GM21515 (cell line): ENCODE results near the gene MFSD1.

ENCODE experiments used
- ATAC-seq: cut with Tn5 transposase; IDR thresholded peaks from one replicate; pipeline ENCODE4 v1.9.1; 2021; ENCODE audit not compliant: unreplicated experiment

MFSD1 gene, protein sequence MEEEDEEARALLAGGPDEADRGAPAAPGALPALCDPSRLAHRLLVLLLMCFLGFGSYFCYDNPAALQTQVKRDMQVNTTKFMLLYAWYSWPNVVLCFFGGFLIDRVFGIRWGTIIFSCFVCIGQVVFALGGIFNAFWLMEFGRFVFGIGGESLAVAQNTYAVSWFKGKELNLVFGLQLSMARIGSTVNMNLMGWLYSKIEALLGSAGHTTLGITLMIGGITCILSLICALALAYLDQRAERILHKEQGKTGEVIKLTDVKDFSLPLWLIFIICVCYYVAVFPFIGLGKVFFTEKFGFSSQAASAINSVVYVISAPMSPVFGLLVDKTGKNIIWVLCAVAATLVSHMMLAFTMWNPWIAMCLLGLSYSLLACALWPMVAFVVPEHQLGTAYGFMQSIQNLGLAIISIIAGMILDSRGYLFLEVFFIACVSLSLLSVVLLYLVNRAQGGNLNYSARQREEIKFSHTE

DNA sequence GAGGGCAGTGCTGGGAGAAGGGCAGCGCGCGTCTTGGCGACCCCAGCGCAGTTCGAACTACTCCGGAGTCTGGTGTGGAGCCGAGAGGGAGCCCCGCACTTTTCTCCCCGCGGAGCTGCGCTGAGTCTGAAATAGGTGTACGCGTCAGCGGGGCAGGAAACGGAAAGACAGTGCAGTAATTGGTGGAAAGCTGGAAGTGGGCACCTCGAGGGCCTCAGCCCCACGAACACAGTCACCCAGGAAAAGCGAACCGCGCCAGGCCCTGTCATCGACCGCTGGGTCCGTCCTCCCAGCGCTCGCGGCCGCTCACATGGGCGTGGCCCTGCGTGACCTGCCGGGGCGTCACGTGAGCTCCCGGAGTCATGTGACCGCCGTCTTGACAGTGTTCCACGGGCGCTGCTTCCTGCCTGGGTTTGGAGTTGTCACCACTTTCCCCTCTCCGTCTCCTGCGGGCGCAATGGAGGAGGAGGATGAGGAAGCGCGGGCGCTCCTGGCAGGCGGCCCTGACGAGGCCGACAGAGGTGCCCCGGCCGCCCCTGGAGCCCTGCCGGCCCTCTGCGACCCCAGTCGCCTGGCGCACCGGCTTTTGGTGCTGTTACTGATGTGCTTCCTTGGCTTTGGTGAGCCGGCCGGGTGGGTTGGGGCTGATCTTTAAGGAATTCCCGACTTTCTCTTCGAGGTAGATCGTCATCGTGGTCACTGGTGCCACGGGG is at the start of gene MFSD1:
MFSD1 (plus strand) TSS at position 359 of the 713 bp plus-strand sequence; CDS start at position 458, 99 bp downstream.
- peak; percentile 98 for ATAC-seq

DNA sequence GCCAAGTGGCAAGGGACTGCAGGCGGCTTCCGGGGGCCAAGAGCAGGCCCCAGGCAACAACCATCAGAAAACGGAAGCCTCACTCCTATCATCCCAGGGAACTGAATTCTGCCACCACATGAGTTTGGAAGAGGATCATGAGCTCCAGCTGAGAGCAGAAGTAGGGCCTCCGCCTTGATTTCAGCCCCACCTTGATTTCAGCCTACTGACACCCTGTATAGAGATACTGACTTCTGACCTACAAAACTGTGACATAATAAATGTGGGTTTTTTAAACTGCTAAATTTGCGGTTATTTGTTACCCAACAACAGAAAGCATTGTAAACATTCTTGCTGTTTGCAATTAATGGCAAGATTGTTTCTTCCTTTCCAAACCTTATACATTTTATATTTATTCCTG is 48.0 kb upstream of the MFSD1 start:
- ATAC-seq, result no peak

DNA sequence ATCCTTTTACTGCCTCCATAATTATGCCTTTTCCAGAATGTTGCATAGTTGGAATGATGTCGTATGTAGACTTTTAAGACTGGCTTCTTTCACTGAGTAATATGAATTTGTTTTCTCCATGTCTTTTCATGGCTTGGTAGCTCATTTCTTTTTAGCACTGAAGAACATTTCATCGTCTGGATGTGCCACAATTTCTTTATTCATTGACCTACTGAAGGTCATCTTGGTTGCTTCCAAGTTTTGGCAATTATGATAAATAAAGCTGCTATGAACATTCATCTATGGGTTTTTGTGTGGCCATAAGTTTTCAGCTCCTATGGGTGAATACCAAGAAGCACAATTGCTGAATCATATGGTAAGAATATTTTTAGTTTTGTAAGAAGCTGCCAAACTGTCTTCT is 46.4 kb upstream of the MFSD1 start:
- ATAC-seq, result no peak

DNA sequence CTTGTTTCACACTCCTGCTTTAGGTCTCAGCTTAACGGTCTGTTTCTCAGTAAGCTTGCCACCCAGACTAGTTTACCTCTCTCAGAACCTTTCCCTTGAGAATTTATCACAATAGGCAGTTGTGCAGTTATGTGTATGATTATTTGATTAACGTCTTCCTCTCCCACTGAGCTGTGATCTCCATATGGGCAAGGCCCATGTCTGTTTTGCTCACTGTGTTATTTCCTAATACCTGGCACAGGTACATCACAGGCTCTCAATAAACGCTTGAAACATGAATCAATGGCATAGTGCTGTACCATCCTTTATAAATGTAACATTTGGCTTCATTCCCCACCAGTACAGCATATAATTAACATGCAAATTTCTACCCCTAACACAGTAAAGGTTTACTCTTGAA is 40.5 kb upstream of the MFSD1 start:
- ATAC-seq, result no peak

DNA sequence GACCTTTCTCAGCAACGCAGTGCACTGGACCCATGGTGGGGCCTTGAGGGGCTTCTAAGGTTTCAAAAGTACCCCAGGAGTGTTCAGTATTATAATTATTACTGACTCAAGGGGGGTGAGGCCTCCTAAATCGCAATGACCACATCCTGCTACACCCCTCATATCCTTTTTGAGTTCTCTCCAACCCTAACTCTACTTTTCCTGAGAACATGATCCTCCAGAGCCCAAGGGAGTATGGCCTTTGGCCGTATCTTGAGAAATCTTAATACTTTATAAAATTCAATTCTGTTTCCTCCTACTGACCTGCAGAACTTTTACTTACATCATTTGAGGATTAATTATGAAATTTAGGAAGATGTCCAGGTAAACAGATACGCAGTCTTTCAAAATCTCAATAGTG is 39.2 kb upstream of the MFSD1 start:
- no peak for ATAC-seq

DNA sequence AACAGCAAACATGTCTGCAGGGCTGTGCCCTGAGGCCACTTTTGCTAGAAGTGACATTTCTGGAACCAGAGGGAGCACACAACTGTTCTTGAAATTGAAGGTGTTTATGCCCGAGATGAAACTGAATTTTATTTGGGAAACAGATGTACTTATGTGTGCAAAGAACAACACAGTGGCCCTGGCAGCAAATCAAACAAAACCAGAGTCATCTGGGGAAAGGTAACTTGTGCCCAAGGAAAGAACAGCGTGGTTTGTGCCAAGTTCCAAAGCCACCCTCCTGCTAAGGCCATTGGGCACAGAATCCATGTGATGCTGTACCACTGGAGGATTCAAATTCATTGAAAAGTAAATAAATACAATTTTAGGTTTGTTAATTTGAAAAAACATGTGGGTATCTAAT is 38.4 kb upstream of the MFSD1 start:
- ATAC-seq, result no peak

DNA sequence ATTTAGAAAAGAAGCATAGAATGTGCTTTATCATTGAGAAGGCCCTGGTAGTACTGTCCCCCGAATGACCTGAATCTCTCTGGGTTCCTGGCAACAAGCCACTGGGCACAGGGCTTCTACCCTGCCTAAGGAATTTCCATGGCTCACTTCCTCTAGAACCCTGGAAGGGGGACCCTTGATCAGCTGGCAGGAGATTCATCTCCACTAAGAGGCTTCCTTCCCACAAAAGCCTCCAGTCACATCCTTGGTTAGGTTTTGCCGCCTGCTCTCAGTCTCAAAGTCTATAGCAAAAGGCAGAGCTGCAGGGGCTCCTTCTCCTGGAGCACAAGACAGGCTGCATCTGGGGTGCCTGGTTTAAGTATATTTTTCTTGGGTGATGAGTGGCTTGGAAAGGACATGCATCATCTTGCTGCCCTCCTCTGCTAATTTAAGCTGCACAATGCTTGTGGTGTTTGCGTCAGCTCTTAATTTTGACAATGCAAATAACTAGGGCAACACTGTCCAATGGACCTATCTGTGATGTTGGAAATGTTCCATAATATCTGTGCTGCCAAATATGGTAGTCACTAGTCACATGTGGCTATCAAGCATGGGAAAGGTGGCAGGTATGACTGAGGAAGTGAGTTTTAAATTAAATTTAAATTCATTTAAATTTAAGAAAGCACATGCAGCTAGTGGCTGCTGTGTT is 36.2 kb upstream of the MFSD1 start:
- no peak for ATAC-seq

DNA sequence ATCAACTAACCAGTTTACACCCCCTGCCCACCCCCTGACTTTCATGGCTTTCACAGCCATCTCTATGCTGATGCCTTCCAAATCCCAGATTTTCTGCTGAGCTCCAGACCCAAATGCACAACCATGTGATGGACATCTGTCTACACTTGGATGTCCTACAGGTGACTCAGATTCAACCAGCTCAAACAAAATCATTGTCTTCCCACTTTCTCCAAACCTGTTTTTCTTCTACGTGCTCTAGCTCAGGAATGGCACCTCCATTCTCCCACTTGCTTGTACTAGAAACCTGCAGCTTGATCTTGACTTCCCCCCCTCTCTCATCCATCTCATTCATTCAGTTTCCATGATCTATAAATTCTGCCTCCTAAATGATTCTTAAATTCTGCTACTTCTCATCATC is 35.5 kb upstream of the MFSD1 start:
- ATAC-seq, result no peak

DNA sequence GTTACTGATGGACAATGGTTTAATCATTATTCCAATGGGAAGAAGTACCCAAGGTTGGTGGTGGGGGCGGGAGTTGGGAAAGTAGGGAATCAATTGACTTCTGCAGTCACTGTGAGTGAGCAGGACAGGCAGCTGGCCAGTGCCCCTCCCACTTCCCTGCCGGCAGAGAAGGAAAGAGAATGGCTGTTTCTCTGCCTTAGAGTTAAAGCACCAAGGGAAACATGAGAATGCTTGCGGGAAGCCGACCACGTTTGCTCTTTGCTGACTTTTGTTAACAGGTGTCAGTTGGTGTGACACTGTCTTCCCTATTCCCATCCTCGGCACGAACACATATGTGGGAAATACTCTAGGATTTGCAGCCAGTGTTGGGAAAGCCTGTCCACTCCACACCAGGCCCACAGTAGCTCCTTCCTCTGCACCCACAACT is 33.5 kb upstream of the MFSD1 start:
- no peak for ATAC-seq

DNA sequence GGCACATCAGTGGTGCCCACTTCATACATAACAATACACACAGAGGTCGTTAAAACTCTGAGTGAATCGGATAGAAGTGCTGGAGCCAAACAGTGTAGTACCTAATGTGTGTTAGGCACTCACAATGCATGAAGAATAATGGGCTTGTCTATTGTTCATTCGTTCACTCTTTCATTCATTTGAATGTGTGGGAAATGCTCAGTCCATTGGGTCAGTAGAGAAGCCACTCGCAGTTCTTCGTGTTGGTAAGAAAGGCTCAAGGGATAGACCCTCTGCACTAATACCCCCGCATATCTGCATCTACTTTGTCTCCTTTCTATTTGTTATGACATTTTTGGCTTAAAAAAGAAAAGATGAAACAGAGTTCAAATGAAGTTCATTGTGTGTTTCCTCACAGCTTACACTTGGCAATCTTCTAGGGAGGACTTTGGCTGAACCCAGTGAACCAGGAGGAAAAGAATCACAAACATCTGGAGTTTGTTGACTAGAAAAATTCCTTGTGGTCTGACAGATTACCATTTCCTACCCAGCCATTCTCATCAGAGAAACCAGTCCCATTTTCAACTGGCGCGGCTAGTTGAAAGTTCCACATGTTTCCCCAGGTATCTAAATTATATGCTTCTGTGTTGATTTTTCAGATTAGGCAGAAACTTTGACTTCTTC is 32.8 kb upstream of the MFSD1 start:
- no peak for ATAC-seq

DNA sequence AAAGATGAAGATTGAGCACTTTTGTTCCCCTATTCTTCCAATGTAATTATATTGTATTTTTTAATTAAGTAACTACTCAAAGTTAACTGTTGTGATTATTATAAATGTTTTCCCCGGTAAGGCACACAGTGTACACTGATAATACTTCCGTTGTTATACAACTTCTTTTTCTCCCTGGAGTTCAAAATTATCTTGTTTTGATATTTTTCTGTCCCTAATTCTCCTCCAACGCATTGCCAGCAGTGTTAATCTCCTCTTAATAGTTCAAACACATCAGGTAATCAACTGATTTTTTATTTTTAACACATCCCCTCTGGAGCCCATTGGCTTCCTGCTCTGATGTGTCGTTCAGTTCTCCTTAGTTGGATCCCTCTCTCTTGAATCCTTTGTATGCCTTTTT is 32.3 kb upstream of the MFSD1 start:
- no peak for ATAC-seq

DNA sequence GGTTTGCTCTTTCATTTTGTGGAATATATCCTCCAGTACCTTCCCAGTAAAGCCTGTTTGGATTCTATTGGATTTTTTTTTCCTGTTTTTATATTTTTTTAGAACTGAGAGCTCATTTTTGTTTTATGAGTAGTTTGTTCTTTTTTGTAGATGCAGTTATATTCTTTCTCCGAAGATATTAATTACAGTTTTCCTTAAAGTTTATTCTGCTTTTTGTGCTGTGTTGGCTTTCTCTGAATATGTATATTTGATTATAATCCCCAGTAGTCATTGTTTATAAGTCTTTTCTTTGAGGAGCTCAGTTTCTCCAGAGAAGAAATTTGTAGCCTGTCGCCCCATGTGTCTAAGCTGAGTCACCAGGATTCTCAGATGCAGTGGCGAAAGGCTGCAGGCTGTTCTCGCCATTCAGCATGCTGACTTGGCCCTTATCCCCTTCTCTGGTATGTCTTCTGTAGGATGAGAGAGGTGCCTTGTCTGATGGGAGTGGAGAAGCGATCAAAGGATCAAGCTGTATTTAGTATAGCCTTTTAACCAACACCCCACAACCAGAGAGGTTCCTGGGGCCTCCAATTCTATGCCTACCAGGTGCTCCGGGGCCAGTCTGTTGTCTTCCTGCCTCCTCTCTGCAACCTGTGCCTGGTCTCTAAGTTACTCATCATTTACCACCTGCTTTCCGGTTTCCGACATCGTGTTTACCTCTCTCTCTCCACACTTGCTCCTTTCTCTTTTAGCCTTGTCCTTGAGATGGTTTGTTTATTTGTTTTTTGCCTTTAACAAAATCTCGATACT is 31.7 kb upstream of the MFSD1 start:
- no peak for ATAC-seq

DNA sequence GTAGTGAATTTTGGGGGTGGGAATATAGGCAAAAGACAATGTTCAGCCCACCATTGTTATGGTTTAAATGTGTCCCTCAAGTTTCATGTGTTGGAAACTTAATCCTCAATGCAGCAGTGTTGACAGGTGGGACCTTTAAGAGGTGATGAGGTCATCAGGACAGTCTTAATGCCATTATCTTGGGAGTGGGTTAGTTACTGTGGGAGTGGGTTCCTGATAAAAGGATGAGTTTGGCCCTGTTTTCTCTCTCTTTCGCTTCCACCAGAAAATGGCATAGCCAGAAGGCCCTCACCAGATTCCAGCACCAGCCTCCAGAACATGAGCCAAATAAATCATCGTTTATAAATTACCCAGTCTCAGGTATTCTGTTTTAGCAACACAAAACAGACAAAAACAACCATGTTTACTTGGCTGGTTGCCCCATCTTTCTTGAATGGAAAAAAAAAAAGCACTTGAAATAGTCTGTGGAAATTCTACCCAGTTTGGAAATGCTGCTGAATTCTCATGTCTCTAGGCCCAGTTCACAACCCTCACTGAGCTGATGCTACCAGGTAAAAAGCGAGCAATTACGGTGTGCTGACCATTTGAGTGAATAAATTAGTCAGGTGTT is 31.0 kb upstream of the MFSD1 start:
- ATAC-seq, result no peak

DNA sequence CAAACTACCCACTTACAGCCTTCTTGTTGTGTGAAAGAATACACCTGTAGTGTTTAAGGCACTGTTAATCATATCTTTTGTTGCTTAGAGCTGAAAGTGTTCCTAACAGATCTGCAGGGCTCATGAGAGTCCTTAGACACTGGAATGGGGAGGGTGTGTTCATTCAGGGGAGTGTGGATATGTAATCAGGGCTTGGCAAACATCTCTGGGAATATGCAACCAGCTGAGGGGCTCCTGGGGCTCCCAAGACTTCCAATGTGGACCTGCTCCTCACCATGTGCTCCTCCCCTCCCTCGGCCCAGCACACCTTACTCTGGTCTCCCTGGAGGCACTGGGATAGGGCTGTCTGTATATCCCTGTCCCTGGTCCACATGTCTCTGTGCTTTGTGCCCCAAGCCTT is 30.3 kb upstream of the MFSD1 start:
- ATAC-seq, result no peak

DNA sequence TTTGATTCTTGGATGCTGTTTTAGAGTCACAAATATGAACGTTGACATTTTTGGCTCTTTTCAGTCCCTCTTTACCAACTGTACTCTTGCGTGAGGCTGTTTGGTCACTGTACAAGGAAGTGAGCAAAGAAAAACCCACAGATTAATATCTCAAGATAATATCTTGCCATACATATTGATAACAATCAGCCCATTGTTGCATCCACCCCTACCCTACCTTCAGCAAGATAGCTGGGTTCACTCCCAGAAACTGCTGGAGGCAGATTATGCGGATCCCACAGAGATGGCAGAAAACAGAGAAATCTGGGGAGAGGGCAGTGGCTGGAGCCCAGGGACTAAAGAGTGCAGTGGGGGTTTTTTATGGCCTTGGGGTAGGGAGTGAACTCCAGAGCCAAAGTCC is 29.9 kb upstream of the MFSD1 start:
- ATAC-seq, result no peak

DNA sequence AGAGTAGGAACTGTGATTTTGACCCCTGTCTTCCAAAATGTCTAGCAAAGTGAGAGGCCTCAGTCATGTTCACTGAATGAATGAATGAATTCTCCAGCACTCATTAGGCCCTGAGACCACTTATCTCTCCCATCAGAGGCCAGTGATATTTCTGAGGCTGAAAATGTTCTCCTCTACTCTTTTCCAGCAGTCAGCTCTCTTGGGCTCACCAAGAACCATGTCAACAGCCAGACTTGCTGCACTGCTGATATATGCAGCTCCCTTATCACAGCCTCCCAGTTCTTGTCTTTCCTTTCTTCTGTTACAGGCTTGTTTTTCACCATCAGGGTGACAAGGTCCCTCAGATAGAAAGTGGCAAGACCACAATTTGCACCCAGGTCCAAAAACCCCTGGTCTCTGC is 28.7 kb upstream of the MFSD1 start:
- ATAC-seq, result no peak

DNA sequence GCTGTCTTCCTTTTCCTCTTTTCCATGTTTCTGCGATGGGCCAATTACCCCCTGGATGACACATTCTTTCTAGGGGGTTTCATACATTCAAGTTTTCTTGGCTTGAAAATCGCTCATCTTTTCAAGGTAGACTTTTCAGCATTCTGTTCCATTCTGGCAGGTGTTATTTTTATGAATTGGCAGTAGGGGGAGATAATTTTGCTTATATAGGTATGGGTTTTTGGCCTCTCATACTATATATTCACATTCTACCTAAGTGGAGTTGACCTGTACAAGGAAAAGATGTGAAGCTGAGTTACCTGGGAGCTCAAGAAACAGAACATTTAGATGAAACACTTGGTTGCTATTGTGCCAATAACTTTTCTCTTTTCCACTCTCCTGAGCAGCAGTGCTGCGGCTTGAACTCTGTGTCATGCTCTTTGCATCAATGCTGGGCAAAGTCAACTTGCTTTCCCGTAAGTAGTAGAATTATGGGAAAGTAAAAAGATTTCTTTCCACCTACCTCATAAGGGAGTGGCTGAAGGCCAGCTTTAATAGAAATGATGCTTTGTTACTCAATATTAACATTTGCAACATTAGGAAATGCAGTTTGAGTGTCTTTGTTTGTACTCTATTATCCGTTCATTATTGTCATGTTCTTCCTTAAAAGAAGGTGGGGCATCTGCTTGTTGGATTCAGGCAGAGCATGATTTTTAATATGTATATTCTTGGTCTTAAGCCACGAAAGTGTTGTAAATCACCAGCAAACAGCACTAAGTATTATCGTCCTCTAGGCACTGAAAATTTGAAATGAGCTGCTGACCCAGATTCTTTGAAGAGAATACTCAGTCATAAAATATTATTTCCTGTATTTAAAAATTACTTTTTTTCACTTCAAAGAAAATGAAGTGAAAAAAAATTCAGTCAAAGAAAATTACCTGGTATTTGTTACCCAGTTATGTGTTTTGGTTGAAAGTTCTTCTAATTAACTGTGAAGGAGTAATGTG is 27.7 kb upstream of the MFSD1 start:
- ATAC-seq, result no peak

DNA sequence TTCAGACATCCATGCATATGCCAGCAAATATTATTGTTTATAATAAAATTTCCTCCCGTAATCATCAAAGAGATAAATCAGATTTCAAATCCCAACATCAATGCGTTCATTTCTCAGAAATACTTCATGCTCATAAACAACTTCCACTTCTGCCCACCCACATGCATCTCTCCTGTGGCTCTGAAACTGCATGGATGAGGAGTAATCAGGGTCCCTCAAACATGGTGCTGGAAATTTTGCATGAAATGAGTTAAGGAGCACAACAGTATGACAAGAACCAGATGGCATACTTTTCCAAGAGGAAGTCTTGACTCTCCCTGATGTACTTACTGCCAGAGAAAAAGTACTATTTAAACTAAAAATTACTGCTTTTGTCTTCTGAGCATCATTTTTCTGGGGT is 26.9 kb upstream of the MFSD1 start:
- ATAC-seq, result no peak
